Tibial nerve (tissue), 4 donors: Measurements from ENCODE around the gene OR6C4.
"Not testable (repeated sequence)": the region's sequence is repeated elsewhere in the genome, so short reads cannot be mapped to it uniquely, and the experiment has no call there.

Source experiments
- CTCF ChIP-seq, 5 experiments: fragments of 200-600 bp in 3 of 5; fragments of 450-650 bp in 2 of 5; sonication (generic) in 3 of 5; IDR thresholded peaks; one replicate each; pipeline ENCODE4 v1.5.1; 2016 to 2019; ENCODE audit warnings: antibody characterized with exemption in 5 of 5, mild to moderate bottlenecking in 3 of 5, moderate library complexity in 2 of 5
- EP300 ChIP-seq, 2 donors: sonication (generic); formaldehyde crosslinking; IDR thresholded peaks; one replicate each; pipeline ENCODE4 v1.6.1; 2017; ENCODE audit warnings: antibody characterized with exemption in 2 of 2, mild to moderate bottlenecking in 1 of 2
- POLR2A ChIP-seq, 2 donors: fragments of 450-650 bp; IDR thresholded peaks; one replicate each; pipeline ENCODE4 v1.6.1; 2017; ENCODE audit warnings: antibody characterized with exemption in 2 of 2, mild to moderate bottlenecking in 2 of 2, moderate library complexity in 2 of 2

GRCh38 chr12:55548235-55548634, 1.2 kb upstream of the OR6C4 start:
- not testable (repeated sequence) for TF ChIP-seq CTCF, EP300, POLR2A (IDR thresholded peaks at IDR 0.05)
